Measurements from ENCODE around the gene PHKA2.

DNA sequence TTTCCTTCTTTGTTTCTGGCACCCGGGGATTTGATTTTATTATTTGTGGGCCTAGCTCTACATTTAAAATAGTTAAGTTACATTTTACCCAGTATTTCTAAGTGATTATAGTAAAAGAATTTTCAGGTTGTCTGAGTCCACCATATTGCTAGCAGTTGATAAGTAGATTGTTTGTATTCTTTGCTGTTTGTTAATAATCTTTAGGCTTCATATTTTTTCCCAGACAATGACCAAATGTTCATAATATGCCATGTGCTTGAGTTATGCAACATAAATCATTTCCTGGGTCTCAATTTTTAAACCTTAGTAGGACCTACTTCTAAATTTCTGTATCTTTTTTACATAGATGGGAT is 127.3 kb downstream of the PHKA2 start:
- TF ChIP-seq, protein P1, sequence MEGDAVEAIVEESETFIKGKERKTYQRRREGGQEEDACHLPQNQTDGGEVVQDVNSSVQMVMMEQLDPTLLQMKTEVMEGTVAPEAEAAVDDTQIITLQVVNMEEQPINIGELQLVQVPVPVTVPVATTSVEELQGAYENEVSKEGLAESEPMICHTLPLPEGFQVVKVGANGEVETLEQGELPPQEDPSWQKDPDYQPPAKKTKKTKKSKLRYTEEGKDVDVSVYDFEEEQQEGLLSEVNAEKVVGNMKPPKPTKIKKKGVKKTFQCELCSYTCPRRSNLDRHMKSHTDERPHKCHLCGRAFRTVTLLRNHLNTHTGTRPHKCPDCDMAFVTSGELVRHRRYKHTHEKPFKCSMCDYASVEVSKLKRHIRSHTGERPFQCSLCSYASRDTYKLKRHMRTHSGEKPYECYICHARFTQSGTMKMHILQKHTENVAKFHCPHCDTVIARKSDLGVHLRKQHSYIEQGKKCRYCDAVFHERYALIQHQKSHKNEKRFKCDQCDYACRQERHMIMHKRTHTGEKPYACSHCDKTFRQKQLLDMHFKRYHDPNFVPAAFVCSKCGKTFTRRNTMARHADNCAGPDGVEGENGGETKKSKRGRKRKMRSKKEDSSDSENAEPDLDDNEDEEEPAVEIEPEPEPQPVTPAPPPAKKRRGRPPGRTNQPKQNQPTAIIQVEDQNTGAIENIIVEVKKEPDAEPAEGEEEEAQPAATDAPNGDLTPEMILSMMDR (IDR thresholded peaks at IDR 0.05): no peak
- TF ChIP-seq RAD21 (conservative IDR thresholded peaks at IDR 0.05 in 1 of 2, IDR thresholded peaks at IDR 0.05 in 1 of 2) (no peak), HDAC2 (IDR thresholded peaks at IDR 0.05) (no peak), MAZ (IDR thresholded peaks at IDR 0.05; ENCODE audit: borderline replicate concordance, low read depth, low read length) (no peak)
- TF ChIP-seq, protein P2, sequence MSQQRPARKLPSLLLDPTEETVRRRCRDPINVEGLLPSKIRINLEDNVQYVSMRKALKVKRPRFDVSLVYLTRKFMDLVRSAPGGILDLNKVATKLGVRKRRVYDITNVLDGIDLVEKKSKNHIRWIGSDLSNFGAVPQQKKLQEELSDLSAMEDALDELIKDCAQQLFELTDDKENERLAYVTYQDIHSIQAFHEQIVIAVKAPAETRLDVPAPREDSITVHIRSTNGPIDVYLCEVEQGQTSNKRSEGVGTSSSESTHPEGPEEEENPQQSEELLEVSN (IDR thresholded peaks at IDR 0.05; ENCODE audit: borderline replicate concordance, low read depth): no peak

All from A549 (cell line).